Stimulated activated CD8-positive, alpha-beta memory T cell treated with anti-CD3 and anti-CD28 coated beads, Interleukin-2, amount 100 ng/mL, for 1 hour (primary cell): ENCODE measurements around the gene PRPF40B.
A peak's percentile ranks its signal among the peaks of the same experiment; 100 is the strongest.

Experiments used
- DNase-seq, 2 donors: peaks; one replicate each; pipeline ENCODE4 v3.0.0-alpha.2; 2020; ENCODE audit warnings: low read depth in 2 of 2

PRPF40B gene

GRCh38 chr12:49635656-49636055 is 12.3 kb downstream of the PRPF40B start:
- DNase-seq: no peak

- no peak for DNase-seq
Observed at GRCh38 chr12:49636574-49636973, 13.2 kb downstream of the PRPF40B start.

- no peak for DNase-seq
Observed at GRCh38 chr12:49636979-49637755, 13.8 kb downstream of the PRPF40B start.

GRCh38 chr12:49641748-49642369 is 18.5 kb downstream of the PRPF40B start:
- DNase-seq: no peak

GRCh38 chr12:49642370-49642802 is 19.0 kb downstream of the PRPF40B start:
- DNase-seq: no peak

- DNase-seq: no peak
Observed at GRCh38 chr12:49643135-49643534, 19.8 kb downstream of the PRPF40B start.

- no peak for DNase-seq
Observed at GRCh38 chr12:49643961-49644619, 20.7 kb downstream of the PRPF40B start.

- peak; percentile 66 to 69 for DNase-seq
Observed at GRCh38 chr12:49644620-49644994, 21.2 kb downstream of the PRPF40B start.

- DNase-seq: no peak
Observed at GRCh38 chr12:49645146-49646039, 22.0 kb downstream of the PRPF40B start.

- no peak for DNase-seq
Observed at GRCh38 chr12:49646331-49646830, 23.0 kb downstream of the PRPF40B start.

GRCh38 chr12:49646871-49647654 is 23.7 kb downstream of the PRPF40B start:
- DNase-seq: no peak

GRCh38 chr12:49647827-49648711 is 24.7 kb downstream of the PRPF40B start:
- no peak for DNase-seq

- no peak for DNase-seq
Observed at GRCh38 chr12:49648712-49649003, 25.3 kb downstream of the PRPF40B start.

GRCh38 chr12:49649445-49649844 is 26.1 kb downstream of the PRPF40B start:
- DNase-seq: no peak

- DNase-seq: no peak
Observed at GRCh38 chr12:49649892-49650291, 26.5 kb downstream of the PRPF40B start.

- DNase-seq: no peak
Observed at GRCh38 chr12:49651855-49652254, 28.5 kb downstream of the PRPF40B start.

GRCh38 chr12:49652921-49653520 is 29.7 kb downstream of the PRPF40B start:
- no peak for DNase-seq

- DNase-seq: no peak
Observed at GRCh38 chr12:49654715-49655114, 31.4 kb downstream of the PRPF40B start.

GRCh38 chr12:49655595-49656236 is 32.4 kb downstream of the PRPF40B start:
- DNase-seq: no peak
